ENCODE results near the gene REM2. TPM values are rescaled to one million over a fixed set of nuclear protein-coding genes. Genes with fewer than 3 reads are reported as not detected.
A peak's percentile ranks its signal among the peaks of the same experiment; 100 is the strongest.

Gene REM2
- total RNA-seq, 1 donor from 2014 or later = 1.4 TPM

- H3K4me1 Mint-ChIP-seq = peaks cover 23% of the 10 kb centered on the region
- POLR2A ChIA-PET = interaction anchor here (1.3 kb wide), 1 partner anchor 9 kb away, joined by 4 read pairs; no protein-coding TSS in a partner anchor
- no peak overlapping the region for H3K4me3 Mint-ChIP-seq
- no peaks in the 10 kb centered on the region for H3K27me3 Mint-ChIP-seq
- no peak overlapping the region for H3K27ac Mint-ChIP-seq
- peaks cover 72% of the 10 kb centered on the region for H3K36me3 Mint-ChIP-seq (ENCODE audit: low read depth)
- CTCF ChIA-PET = no interaction called here
- no peaks in the 10 kb centered on the region for H3K9me3 Mint-ChIP-seq
- no peak for DNase-seq
- intact Hi-C loops (cut with micrococcal nuclease) = no loop called here
- no peak for TF ChIP-seq CTCF (IDR thresholded peaks at IDR 0.05)
- no peak for ATAC-seq (ENCODE audit: low read depth)
These were observed 6.0 kb upstream of the REM2 start for GRCh38 chr14:22877000-22877501.

- CTCF ChIA-PET = no interaction called here
- no peak overlapping the region for H3K4me3 Mint-ChIP-seq
- peak overlapping the region; percentile 6 for H3K27ac Mint-ChIP-seq
- POLR2A ChIA-PET = interaction anchor here (1.3 to 1.6 kb wide), 3 partner anchors 8 to 112 kb away, joined by 3 to 5 read pairs (median 4); partner anchors contain the start of gene OXA1L
- ATAC-seq (ENCODE audit: low read depth) (no peak), DNase-seq (no peak)
- no peaks in the 10 kb centered on the region for H3K9me3 Mint-ChIP-seq
- TF ChIP-seq CTCF (IDR thresholded peaks at IDR 0.05) = no peak
- intact Hi-C loops (cut with micrococcal nuclease) = no loop called here
- no peaks in the 10 kb centered on the region for H3K27me3 Mint-ChIP-seq
- peaks cover 63% of the 10 kb centered on the region for H3K36me3 Mint-ChIP-seq (ENCODE audit: low read depth)
- peaks cover 28% of the 10 kb centered on the region for H3K4me1 Mint-ChIP-seq
These were observed 4.5 kb upstream of the REM2 start for GRCh38 chr14:22878271-22879246.

- no peak for TF ChIP-seq CTCF (IDR thresholded peaks at IDR 0.05)
- no peaks in the 10 kb centered on the region for H3K27me3 Mint-ChIP-seq
- no peak for DNase-seq
- no peak overlapping the region for H3K4me3 Mint-ChIP-seq
- peak overlapping the region; percentile 1 for H3K27ac Mint-ChIP-seq
- H3K4me1 Mint-ChIP-seq = peaks cover 49% of the 10 kb centered on the region
- POLR2A ChIA-PET = interaction anchor here (0.9 to 9.4 kb wide), 8 partner anchors 10 to 293 kb away, joined by 3 to 140 read pairs (median 4); partner anchors contain the start of genes DAD1, LRP10, OXA1L and PRMT5
- CTCF ChIA-PET = interaction anchor here (0.9 to 8.6 kb wide), 5 partner anchors 10 to 312 kb away, joined by 3 to 103 read pairs (median 7); partner anchors contain the start of gene LRP10
- H3K9me3 Mint-ChIP-seq = no peaks in the 10 kb centered on the region
- intact Hi-C loops (cut with micrococcal nuclease) = loop anchor here (10.0 kb wide), 1 partner anchor 497 kb away; no protein-coding TSS in a partner anchor
- no peak for ATAC-seq (ENCODE audit: low read depth)
- peaks cover 31% of the 10 kb centered on the region for H3K36me3 Mint-ChIP-seq (ENCODE audit: low read depth)
These were observed 958 bp upstream of the REM2 start for GRCh38 chr14:22882064-22882463.

GRCh38 chr14:22882529-22883172 lies 371 bp upstream of the REM2 start:
- no peak for ATAC-seq (ENCODE audit: low read depth)
- H3K27me3 Mint-ChIP-seq = no peaks in the 10 kb centered on the region
- H3K27ac Mint-ChIP-seq = no peak overlapping the region
- CTCF ChIA-PET = interaction anchor here (0.9 to 8.6 kb wide), 5 partner anchors 10 to 312 kb away, joined by 3 to 103 read pairs (median 7); partner anchors contain the start of gene LRP10
- peaks cover 55% of the 10 kb centered on the region for H3K4me1 Mint-ChIP-seq
- H3K9me3 Mint-ChIP-seq = no peaks in the 10 kb centered on the region
- H3K4me3 Mint-ChIP-seq = peak overlapping the region; percentile 7
- no peak for DNase-seq
- no peak for TF ChIP-seq CTCF (IDR thresholded peaks at IDR 0.05)
- intact Hi-C loops (cut with micrococcal nuclease) = loop anchor here (10.0 kb wide), 1 partner anchor 498 kb away; no protein-coding TSS in a partner anchor
- H3K36me3 Mint-ChIP-seq (ENCODE audit: low read depth) = peaks cover 28% of the 10 kb centered on the region
- POLR2A ChIA-PET = interaction anchor here (0.6 to 9.4 kb wide), 10 partner anchors 11 to 1798 kb away, joined by 3 to 140 read pairs (median 4); partner anchors contain the start of genes DAD1, LRP10, OXA1L and PRMT5

Measured in activated B cell treated with CpG ODN at 0.5 μM for 24 hours (primary cell).